SK-N-MC (cell line): Measurements from ENCODE around the gene TMED7.

ENCODE experiments used
- EZH2 ChIP-seq: fragments of 200-600 bp; sonication (generic); IDR thresholded peaks from one replicate; pipeline ENCODE4 v1.6.1; 2017; ENCODE audit warnings: antibody characterized with exemption
- FOXP2 ChIP-seq: optimal IDR thresholded peaks from 2 replicates; pipeline ENCODE3; 2011; ENCODE audit warnings: mild to moderate bottlenecking, moderate library complexity; ENCODE audit not compliant: insufficient read depth; ENCODE audit errors: extremely low read length, control extremely low read depth
- POLR2AphosphoS5 ChIP-seq: IDR thresholded peaks from 2 replicates; pipeline ENCODE4 v1.6.1; 2012; ENCODE audit warnings: mild to moderate bottlenecking, low read depth, low read length, borderline replicate concordance

- TF ChIP-seq POLR2AphosphoS5 (no peak), EZH2 (no peak), FOXP2 (no peak)
Observed at GRCh38 chr5:115579216-115579615, 46.6 kb downstream of the TMED7 start.
